ENCODE results near the gene MMP2. TPM values are rescaled to one million over a fixed set of nuclear protein-coding genes. Genes with fewer than 3 reads are reported as not detected.

Gene MMP2
- total and polyA plus RNA-seq, 2 donors (not counting 1 experiment from before 2014, with no cell fraction given), result 760 to 1,311 TPM

DNA sequence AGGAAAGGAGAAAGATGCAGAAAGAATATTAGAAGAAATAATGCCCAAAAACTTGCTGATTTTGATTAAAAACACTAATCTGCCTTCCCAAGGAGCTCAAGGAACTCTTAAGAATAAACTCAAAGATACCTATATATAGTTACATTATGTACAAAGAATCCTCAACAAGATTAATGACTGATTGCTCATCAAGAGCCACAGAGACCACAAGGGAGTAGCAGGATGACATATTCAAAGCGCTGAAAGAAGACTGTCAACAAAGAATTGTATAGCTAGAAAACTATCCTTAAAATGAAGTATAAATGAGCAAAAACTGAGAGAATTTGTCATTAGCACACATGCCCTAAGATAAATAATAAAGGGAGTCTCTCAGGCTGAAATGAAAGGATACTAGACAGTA is 36.1 kb downstream of the MMP2 start:
- no peak overlapping the region for H3K4me3 ChIP-seq (replicated peaks in 1 of 4; ENCODE audit: control extremely low read depth in 1 of 4, insufficient read depth in 1 of 4, low read depth in 3 of 4, low read length in 4 of 4)
- no peak overlapping the region for H3K9ac ChIP-seq (ENCODE audit: insufficient read depth, low read length)
- H3K79me2 ChIP-seq (ENCODE audit: control insufficient read depth, insufficient read depth, low read length), result no peaks in the 10 kb centered on the region
- no peaks in the 10 kb centered on the region for H3K27me3 ChIP-seq (ENCODE audit: control insufficient read depth, insufficient read depth, low read length)
- no peak overlapping the region for H2AFZ ChIP-seq (ENCODE audit: low read length)
- H3K4me1 ChIP-seq (ENCODE audit: control insufficient read depth, extremely low read depth, insufficient read depth, low read length), result no peaks in the 10 kb centered on the region
- H3K27ac ChIP-seq (ENCODE audit: insufficient read depth, low read length), result no peak overlapping the region
- no peak overlapping the region for H3K4me2 ChIP-seq (ENCODE audit: extremely low read depth, insufficient read depth, low read length)
- TF ChIP-seq, protein P1, sequence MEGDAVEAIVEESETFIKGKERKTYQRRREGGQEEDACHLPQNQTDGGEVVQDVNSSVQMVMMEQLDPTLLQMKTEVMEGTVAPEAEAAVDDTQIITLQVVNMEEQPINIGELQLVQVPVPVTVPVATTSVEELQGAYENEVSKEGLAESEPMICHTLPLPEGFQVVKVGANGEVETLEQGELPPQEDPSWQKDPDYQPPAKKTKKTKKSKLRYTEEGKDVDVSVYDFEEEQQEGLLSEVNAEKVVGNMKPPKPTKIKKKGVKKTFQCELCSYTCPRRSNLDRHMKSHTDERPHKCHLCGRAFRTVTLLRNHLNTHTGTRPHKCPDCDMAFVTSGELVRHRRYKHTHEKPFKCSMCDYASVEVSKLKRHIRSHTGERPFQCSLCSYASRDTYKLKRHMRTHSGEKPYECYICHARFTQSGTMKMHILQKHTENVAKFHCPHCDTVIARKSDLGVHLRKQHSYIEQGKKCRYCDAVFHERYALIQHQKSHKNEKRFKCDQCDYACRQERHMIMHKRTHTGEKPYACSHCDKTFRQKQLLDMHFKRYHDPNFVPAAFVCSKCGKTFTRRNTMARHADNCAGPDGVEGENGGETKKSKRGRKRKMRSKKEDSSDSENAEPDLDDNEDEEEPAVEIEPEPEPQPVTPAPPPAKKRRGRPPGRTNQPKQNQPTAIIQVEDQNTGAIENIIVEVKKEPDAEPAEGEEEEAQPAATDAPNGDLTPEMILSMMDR (conservative IDR thresholded peaks at IDR 0.05 in 1 of 2, IDR thresholded peaks at IDR 0.05 in 1 of 2; ENCODE audit: low read depth in 1 of 2, low read length in 2 of 2), result no peak
- H3K36me3 ChIP-seq (ENCODE audit: control insufficient read depth, insufficient read depth, low read length), result no peaks in the 10 kb centered on the region
- no peaks in the 10 kb centered on the region for H3K9me3 ChIP-seq (ENCODE audit: control insufficient read depth, insufficient read depth, low read depth, low read length)
- peak in 1 of 2 donors; percentile 76 for DNase-seq (ENCODE audit: low read depth in 2 of 2)
- H4K20me1 ChIP-seq (ENCODE audit: control insufficient read depth, extremely low read depth, insufficient read depth, low read length), result no peaks in the 10 kb centered on the region

DNA sequence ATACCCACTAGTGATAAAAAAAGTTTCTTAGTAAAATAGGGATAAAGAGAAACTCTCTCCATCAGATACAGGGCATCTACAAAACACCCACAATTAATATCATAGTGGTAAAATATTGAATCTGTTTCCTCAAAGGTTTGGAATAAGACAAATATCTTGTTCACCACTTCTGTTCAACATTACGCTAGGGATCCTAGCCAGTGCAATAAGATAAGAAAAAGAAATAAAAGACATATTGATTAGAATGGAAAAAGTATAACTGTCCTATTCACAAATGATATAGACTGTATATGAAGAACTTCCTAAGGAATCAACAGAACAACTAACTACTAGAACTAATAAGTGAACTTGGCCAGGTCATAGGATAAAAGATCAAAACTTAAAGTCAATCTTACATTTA is 42.8 kb downstream of the MMP2 start:
- Histone ChIP-seq H3K9ac (ENCODE audit: insufficient read depth, low read length) (no peak overlapping the region), H3K36me3 (ENCODE audit: control insufficient read depth, insufficient read depth, low read length) (no peaks in the 10 kb centered on the region), H3K27ac (ENCODE audit: insufficient read depth, low read length) (no peak overlapping the region), H2AFZ (ENCODE audit: low read length) (no peak overlapping the region), H3K9me3 (ENCODE audit: control insufficient read depth, insufficient read depth, low read depth, low read length) (no peaks in the 10 kb centered on the region), H4K20me1 (ENCODE audit: control insufficient read depth, extremely low read depth, insufficient read depth, low read length) (no peaks in the 10 kb centered on the region), H3K4me1 (ENCODE audit: control insufficient read depth, extremely low read depth, insufficient read depth, low read length) (no peaks in the 10 kb centered on the region), H3K4me2 (ENCODE audit: extremely low read depth, insufficient read depth, low read length) (no peak overlapping the region), H3K27me3 (ENCODE audit: control insufficient read depth, insufficient read depth, low read length) (no peaks in the 10 kb centered on the region), H3K79me2 (ENCODE audit: control insufficient read depth, insufficient read depth, low read length) (no peaks in the 10 kb centered on the region), H3K4me3 (replicated peaks in 1 of 4; ENCODE audit: control extremely low read depth in 1 of 4, insufficient read depth in 1 of 4, low read depth in 3 of 4, low read length in 4 of 4) (no peak overlapping the region)
- DNase-seq (ENCODE audit: low read depth in 2 of 2), result no peak
- TF ChIP-seq EZH2 (IDR thresholded peaks at IDR 0.05; ENCODE audit: low read length, missing control alignments), result no peak
- TF ChIP-seq, protein P1 (conservative IDR thresholded peaks at IDR 0.05 in 1 of 2, IDR thresholded peaks at IDR 0.05 in 1 of 2; ENCODE audit: low read depth in 1 of 2, low read length in 2 of 2), result no peak

DNA sequence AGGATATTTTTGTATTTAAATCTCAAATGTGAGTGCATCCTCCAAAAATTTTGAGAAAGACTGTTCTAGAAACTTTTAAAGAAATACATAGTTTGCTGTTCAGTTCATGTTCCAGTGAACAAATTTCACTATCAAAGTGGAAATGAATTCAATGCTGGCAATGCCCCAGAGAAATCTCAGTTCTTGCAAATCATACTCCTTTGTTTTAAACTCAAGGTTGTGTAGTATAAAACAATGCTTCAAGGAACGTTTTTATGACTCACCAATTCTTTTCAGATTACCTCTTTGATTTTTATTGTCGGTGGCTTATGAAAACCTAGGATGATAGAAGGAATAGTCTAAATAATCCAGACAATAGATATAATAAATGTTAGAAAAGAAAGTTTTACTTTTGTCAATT is 47.4 kb downstream of the MMP2 start:
- Histone ChIP-seq H3K79me2 (ENCODE audit: control insufficient read depth, insufficient read depth, low read length) (no peaks in the 10 kb centered on the region), H3K27me3 (ENCODE audit: control insufficient read depth, insufficient read depth, low read length) (no peaks in the 10 kb centered on the region), H3K4me1 (ENCODE audit: control insufficient read depth, extremely low read depth, insufficient read depth, low read length) (no peaks in the 10 kb centered on the region), H2AFZ (ENCODE audit: low read length) (no peak overlapping the region), H3K27ac (ENCODE audit: insufficient read depth, low read length) (no peak overlapping the region), H3K36me3 (ENCODE audit: control insufficient read depth, insufficient read depth, low read length) (no peaks in the 10 kb centered on the region), H3K4me2 (ENCODE audit: extremely low read depth, insufficient read depth, low read length) (no peak overlapping the region), H3K9me3 (ENCODE audit: control insufficient read depth, insufficient read depth, low read depth, low read length) (no peaks in the 10 kb centered on the region), H3K4me3 (replicated peaks in 1 of 4; ENCODE audit: control extremely low read depth in 1 of 4, insufficient read depth in 1 of 4, low read depth in 3 of 4, low read length in 4 of 4) (no peak overlapping the region), H4K20me1 (ENCODE audit: control insufficient read depth, extremely low read depth, insufficient read depth, low read length) (no peaks in the 10 kb centered on the region), H3K9ac (ENCODE audit: insufficient read depth, low read length) (no peak overlapping the region)
- TF ChIP-seq EZH2 (IDR thresholded peaks at IDR 0.05; ENCODE audit: low read length, missing control alignments), result no peak
- TF ChIP-seq, protein P1 (conservative IDR thresholded peaks at IDR 0.05 in 1 of 2, IDR thresholded peaks at IDR 0.05 in 1 of 2; ENCODE audit: low read depth in 1 of 2, low read length in 2 of 2), result no peak
- DNase-seq (ENCODE audit: low read depth in 2 of 2), result peak in 1 of 2 donors; percentile 69

Measured in fibroblast of lung (primary cell).